GM19438 (cell line): ENCODE measurements around the gene MIF4GD.
"Not testable (repeated sequence)": the region's sequence is repeated elsewhere in the genome, so short reads cannot be mapped to it uniquely, and the experiment has no call there.

ENCODE experiments used
- ATAC-seq: cut with Tn5 transposase; IDR thresholded peaks from one replicate; pipeline ENCODE4 v1.9.1; 2021; ENCODE audit warnings: low read depth; ENCODE audit not compliant: unreplicated experiment

The MIF4GD gene

DNA sequence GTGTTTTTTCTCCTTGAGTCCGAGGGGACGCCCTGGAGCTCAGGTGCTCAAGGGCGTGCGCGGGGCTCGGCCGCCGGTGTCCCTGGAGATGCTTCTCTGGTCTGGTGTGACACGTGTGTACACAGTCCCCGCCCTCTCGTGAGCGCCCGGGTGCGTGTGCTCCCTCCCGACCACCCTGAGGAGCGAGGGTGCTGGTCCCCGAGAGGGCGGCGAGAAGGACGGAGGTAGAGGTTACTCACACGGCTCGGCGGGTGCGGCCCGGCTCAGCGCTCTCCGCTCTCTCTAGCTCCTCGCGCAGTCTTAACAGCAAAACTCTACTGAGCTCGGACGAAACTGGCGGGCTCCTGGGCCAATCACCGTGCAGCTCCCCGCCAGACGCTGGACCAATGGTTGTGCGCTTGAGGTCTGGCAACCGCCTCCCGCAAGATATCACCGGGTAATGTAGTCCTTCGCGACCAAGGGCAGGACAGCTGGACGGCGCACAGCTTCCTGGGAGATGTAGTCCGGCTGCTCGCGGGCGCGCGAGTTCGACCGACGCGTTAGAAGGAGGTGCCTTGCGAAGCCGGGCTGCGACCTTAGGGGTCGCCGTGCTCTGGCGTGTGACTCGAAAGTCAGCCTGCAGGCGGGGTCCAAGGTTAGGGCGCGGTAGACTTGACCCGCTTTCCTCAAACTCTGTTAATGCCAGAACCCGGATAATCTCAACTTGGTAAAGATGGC lies 18.2 kb upstream of the MIF4GD start, which contains the start of gene SLC25A19:
Gene SLC25A19 (minus strand): TSS at position 319 of the 717 bp plus-strand sequence. CDS start 2,669 bp downstream, outside the sequence.
- ATAC-seq = peak; percentile 91

DNA sequence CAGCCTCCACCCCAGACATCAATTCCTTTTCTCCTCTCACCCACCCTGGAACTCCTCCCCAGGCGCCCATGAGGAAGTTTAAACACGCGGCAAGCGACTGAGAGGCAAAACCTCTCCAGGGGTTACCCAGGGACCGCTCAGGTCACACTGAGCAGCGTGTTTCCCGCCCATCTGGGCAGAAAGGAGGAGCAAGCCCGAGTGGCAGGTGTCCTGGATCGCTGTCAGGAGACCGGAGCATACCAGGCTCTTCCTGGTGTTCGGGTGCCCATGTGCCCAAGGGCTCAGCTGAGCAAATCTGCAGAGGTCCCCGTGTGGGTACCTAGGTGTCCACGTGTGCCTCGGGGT lies 17.7 kb upstream of the MIF4GD start:
- peak; percentile 13 for ATAC-seq

DNA sequence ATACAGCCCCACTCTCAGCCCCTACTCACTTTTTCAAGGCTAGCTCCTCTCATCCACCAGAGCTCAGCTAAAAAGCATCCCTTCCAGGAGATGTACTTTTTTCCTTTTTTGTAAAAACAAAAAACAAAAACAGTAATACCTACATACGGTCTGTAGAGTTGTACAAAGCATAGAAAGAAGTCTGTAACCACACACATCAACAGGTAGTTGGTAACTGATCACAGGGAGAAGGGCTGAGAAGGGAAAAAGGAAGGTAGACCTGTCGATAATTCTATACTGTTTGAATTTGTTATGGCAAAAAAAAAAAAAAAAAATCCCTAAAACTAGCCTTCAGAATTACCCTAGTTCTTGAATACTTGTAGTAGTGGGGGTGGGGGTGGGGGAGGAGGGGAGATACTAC lies 17.3 kb upstream of the MIF4GD start:
- ATAC-seq = no peak

DNA sequence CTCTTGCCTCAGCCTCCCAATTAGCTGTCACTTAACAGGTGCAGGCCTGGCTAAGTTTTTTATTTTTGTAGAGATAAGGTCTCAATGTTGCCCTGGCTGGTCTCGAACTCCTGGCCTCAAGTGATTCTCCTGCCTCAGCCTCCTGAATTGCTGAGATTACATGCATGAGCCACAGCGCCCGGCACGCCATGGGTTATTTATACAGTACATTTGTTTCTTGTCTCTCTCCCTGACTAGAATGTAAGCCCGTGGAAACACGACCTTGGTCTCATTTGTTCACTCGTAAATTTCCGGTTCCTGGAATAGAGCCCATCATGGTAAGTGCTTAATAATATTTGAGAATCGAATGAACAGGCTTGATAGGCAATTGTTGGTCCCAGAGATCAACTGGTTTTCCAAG lies 16.2 kb upstream of the MIF4GD start:
- ATAC-seq = no peak

DNA sequence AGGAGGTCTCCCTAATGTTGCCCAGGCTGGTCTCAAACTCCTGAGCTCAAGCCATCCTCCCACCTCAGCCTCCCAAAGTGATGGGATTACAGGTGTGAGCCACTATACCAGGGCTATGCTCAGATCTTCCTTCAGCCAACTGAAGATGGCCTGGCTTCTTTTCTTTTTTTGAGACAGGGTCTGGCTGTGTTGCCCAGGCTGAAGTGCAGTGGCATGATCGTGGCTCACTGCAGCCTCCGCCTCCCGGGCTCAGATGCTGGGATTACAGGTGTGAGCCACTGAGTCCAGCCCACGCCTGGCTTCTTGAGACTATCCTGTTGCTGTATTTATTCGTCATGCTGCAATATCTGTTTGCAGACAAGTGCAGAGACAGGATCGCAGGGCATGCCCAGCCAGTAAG lies 14.1 kb upstream of the MIF4GD start:
- no peak for ATAC-seq

DNA sequence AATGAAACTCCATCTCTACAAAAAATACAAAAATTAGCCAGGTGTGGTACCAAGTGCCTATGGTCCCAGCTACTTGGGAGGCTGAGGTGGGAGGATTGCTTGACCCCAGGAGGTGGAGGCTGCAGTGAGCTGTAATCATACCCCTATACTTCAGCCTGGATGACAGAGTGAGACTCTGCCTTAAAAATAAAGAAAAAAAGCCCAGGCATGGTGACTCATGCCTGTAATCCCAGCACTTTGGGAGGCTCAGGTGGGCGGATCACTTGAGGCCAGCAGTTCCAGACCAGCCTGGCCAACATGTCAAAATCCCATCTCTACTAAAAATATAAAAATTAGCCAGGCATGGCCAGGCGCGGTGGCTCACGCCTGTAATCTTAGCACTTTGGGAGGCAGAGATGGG lies 9.2 kb upstream of the MIF4GD start:
- ATAC-seq = not testable (repeated sequence)

DNA sequence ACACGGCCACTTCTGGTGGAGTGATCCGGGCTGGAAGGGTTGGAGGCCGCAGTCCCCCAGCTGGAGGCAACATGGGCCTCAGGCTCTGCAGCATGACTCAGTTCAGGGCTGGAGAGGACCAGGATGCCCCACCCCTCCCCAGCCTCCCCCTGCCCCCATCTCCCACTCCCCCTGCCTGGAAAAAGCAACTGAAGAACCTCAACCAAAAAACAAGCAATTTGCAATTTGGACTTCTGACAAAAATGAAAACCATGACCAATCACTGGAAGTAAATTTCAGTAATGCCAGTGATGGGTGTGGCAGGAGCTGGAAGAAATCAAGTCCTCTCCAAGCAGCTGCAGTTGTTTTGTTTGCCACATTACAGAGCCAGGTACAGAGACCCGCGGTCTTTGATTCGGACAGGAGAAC lies 6.6 kb upstream of the MIF4GD start:
- ATAC-seq = no peak

DNA sequence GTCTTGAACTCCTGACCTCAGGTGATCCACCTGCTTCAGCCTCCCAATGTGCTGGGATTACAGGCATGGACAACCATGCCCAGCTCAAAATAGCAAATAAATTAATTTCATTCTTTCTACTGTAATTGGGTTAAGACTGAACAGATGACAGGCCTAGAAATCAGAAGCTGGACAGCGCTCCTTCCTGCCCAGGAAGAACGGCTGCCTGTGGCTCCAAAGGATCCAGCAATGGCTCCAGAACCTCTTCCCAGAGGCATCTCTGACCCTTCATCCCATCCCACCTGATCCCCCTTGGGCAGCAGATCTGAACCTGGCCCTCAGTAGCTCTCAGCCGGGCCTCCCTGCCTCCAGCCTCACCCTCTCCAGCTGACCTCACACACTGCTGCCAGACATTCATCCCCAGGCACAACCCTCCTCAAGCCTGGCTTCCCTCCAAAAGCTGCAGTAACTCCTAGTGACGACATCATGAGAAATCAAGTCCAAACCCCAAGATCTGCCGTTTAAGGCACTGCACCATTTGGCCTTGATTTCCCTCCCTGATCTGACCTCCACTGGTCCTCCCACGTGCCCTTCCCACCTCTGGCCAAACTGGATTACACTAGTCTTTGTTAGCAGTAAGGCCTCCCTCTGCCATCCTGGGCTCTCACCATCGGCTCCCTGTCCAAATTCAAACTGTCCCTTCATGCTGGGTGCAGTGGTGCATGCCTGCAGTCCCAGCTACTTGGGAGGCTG lies 3.1 kb upstream of the MIF4GD start:
- ATAC-seq = no peak

DNA sequence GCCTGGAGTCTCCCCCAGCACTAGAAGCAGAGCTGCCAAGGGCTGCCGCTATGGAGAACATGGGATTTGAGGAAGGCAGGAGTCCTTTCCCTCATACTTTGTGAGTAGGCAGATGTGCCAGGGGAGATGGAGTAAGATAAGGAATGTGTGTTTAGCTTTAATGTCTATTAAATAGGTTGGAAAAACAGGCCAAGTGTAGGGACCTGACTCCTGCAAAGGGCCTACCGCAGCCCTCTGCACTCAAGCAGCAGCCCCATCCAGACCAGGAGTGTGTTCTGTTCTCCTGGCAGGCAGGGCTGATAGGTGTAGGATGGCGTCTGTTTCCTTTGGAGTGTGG lies 1.8 kb upstream of the MIF4GD start:
- ATAC-seq = no peak

DNA sequence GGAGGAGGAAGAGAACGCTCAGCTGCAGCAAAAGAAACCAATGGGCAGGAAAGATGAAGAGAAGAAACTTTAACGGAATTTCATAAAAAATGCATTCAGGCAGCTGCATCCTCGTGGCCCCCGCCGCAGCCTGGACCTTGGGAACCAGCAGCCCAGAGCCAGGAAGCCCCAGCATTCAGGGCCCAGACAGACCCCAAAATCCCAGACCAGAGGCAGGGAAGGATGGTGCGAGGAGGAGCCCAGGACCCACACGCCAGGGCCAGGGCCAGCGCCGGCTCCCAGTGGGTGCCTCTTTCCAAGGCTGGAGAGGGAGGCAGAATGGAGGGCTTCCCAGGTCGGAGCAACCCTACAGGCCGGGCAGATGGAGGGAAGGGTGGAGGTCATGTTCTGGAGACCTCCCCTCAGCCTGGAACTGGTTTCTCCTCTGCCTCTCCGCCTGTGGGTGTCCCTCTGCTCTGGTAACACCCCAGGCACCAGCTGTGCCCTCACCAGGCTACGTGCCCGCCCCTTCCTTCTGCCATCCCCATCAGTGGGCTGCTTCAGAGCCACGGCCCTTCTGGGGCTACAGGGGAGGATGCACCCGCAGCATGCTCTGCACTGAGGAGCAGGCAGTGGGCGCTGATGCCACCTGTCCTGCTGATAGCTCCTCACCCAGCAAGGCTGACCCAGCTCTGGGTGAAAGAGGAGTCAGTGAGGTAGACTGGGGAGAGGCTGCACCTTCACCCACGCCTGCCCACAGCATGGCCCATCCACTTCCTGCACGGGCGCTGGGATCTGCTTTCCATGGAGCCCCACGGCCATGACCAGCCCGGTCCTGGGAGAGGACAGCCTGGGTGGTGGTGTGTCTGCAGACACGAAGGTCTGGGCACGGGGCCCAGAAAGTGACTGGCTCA lies 1.2 kb upstream of the MIF4GD start:
- ATAC-seq = no peak

DNA sequence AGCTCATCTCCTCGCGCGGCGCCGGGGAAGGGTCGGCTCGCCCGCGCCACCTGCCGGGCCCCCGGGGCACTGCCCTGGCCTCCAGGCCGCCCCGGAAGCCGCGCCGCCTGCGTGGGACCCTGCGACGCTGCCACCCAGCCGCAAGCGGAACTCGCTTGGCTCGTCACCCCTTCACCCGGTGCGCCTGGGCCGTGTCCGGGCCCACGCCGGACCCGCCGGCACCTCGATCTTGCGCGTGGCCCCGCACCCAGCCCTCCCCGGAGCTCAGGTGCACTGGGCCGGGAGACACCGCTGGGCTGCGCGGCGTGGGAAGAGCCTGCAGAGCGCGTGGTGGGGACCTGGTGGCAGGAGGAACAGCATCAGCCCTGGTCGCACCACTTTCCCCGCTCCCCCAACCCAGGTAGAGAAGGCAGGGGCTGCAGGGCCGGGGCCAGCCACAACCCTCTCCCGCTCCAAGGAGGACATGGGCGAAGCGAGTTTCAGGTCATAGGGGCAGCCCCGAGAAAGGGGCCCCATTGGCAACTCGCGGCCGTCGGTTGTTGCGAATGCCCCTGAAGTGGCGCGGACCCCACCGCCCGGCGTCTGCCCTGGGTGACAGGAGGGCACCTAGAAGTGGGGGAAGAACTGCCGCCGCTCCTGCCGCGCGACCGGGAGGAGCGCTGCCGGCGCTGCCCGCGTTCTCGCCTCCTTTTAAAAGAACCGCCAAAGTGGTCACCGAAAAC lies 363 bp upstream of the MIF4GD start:
- peak; percentile 54 for ATAC-seq

DNA sequence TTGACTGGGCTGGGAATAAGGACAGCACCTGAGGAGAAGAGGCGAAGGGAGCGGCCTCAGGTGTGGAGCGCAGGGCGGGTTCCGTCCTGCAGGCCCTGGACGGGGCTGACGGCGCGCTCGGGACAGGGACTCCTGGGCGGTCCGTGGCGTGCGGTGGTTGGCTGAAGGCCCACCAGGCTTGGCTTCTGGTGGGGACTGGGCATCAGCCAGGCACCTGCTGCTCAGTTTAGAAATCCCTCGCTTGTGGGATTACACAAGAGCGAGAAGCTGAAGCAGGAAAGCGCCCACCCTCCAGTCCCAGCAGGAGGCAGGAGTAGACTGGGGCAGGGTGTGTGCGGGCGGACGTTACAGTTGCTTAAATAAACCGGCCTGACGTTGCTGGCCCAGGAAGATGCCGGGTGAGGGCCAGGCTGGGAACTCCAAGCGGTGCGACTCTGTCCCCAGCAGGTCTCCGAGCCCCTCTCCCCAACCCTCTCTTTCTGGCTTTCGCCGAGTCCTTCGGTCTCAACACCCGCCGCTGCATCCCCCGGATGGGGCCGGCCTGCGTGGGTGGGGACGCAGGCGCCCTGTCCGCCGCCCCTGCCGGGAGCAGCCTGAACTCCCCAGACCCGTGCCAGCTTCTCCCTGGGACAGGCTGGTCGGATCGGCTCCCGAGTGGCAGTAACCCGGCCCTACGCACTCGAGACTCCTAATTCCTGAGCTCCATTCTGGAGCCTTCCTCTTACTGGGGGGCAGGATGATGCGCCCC lies 639 bp downstream of the MIF4GD start:
- ATAC-seq = peak; percentile 40

DNA sequence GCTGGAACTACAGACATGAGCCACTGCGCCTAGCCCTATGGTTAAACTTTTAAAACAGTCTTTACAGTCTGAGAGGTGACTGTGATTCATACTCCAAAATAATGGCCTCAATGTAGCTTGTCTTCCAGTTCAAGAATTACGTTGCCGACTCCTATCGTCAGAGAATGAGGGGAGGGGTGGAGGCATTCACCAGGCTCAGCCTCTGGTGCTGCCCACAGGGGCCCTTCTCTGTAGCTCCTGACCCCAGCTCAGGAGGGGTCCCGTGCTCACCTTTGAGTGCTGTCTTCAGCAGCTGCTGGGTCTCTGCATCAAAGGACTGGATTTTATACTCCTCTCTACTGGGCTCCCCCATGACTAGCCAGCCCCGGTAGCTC lies 1.2 kb downstream of the MIF4GD start:
- ATAC-seq = no peak

DNA sequence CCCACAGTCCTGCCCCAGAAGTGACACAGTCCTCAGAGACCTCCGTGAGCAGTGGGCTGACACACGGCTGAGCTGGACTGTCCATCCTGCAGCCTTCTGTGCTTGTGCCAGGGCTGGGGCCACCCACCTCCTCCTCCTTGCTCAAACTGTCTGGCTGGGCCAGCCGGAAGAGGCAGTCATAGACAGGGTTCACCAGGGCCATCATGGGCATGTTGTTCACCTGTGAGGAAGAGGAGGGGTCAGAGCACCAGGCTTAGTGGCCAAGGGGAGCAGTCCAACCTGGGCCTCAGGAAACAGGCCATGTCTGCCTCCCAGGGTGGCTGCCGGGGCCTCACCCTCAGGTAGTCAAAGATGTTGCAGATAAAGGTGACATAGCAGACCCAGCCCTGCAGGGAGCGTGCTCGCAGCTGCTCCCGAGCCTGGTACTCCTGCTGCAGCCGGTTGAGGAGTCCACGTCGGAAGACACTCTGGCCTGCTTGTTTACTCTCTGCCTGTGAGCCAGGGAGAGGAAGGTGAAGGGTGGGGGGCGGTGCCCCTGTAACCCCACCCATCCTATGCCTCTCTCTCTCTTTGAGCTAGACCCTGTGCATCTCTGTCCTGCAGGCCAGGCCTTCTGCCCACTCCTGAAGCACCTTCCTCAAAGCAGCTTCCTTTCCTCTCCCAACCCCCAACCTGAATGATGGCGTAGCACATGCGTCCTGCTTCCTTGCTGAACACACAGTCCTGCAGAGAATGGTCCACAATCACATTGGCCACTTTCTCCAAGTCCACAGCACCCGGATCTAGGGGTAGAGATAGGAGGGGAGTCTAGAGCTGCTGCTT lies 3.4 kb downstream of the MIF4GD start:
- no peak for ATAC-seq

DNA sequence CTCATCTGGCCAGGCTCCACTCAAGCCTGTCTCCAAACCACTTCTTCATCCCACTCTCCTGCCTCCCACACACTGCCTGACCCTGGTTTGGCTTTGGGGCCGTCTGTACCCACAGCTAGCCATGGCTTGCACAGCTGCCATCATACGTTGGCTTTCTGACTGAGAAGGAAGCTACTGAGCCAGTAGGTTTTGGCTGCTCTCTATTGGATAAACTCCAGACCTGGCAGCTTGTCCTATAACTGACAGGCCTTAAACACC lies 3.9 kb downstream of the MIF4GD start:
- no peak for ATAC-seq

DNA sequence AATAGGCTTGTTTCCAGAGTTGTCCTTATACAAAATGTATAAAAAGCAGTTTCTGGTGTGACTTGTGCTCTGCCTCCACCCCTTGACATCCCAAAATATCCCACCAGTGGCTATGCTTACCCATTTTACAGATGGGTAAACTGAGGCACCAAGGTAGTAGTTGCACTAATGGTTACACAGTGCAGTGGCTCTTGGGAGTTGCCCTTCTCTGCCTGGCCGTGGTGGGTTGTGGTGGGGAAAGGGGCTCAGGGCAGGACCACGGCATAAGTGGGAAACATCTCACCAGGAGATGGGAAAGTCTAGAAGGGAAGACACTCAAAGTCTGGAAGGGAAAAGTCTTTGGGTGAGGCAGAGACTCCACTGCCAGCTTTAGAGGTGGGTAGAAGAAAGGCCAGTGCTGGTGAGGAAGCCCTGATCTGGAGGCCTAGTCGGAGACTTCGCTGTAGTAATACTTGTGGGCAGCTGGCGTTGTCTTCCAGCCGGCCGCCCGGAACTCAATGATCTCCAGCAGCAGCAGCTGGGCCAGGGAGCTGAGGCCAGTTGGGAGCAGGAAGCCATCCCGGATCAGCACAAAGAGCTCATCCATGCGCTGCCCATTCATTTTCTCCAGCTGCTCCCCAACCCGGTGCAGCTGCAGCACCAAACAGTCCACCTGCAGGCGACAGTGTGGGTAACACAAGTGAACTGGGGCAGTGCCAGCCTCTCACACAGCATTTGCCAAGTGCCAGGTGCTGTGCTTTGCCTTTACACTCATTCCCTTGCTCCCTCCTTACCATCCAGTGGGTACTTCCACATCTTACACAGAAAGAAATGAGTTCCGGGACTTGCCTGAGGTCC lies 4.5 kb downstream of the MIF4GD start:
- ATAC-seq = no peak

DNA sequence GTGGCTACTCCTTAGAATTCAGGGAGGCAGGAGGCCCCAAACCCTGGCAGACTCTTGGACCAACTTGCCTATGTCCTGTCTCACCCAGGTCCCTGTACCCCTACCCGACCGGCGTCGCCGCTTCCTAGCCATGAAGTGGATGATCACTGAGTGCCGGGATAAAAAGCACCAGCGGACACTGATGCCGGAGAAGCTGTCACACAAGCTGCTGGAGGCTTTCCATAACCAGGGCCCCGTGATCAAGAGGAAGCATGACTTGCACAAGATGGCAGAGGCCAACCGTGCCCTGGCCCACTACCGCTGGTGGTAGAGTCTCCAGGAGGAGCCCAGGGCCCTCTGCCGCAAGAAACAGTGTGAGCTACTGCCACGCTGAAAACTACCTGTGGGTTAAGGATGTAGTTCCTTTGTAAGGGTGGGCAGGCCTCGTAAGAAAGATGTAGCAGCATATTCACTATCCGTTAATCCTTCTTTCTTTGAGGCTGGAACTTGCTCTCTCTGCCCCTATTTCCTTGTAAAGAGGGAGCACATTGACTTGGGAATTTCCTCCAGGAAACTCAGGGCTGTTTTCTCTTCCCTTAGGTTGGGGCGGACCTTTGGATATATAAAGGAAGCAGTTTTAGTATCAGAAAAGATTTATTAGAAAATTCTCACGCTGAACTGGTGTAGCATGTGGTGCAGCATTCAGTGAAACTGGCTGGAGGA lies 5.3 kb downstream of the MIF4GD start:
- no peak for ATAC-seq

DNA sequence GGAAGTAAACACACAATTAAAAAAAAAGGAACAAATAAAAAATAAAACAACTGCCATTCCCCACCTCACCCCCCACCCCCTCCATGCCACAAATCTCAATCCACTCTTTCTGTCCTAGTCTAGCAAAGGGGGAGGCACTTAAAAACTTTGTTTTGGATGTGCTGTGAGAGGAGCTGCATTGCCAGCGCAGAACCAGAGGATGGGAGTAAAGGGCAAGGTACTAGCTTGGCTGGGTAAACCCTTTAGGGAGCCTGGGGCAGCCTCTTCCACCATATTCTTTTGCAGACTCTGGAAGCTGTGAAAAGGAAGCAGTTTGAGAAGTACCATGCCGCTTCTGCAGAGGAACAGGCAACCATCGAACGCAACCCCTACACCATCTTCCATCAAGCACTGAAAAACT lies 8.0 kb downstream of the MIF4GD start:
- ATAC-seq = no peak
